ENCODE measurements around the gene JAG2. TPM values are rescaled to one million over a fixed set of nuclear protein-coding genes. Genes with fewer than 3 reads are reported as not detected.
A peak's percentile ranks its signal among the peaks of the same experiment; 100 is the strongest.

The JAG2 gene
- total RNA-seq, 1 experiment from 2014 or later = 85.9 TPM

DNA sequence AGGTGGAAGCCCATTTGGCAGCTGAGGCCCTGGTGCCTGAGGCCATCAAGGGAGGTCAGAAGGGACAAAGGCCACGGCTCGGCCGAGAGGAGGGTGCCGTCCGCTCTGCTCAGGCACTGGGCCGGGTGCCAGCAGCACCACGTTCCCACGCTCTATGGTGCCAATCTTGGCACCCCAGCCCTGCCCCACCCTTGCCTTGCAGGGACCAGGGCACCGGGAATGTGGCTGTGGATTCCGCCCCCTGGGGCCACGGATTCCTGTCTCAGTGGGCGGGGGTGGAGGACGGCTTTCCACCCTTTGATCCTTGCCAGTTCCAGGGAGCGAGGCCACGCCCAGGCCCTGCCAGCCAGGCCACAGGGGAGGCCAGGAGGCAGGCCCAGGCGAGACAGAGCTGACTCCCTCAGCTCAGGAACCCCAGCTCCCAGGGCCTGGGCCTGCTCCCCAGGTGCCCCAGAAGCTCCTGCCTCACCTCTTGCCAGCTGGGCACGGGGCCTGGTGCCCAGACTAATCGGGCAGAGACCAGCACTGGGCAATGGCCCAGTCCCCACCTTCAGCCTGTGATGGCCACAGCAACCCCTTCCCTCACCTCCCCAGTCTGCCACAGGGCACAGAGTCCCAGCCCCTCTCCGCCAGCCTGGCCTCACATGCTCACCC lies 76.9 kb downstream of the JAG2 start:
- H3K79me2 ChIP-seq (ENCODE audit: insufficient read depth, low read length) = peaks cover 9% of the 10 kb centered on the region; the same call in 1 of the 2 replicates
- no peaks in the 10 kb centered on the region for H3K9me2 ChIP-seq (ENCODE audit: insufficient read depth)
- DNase-seq (ENCODE audit: low read depth, low spot score) = peak; percentile 77
- intact Hi-C loops (cut with micrococcal nuclease) = loop anchor here (2.0 to 5.0 kb wide), 2 partner anchors 75 to 91 kb away; partner anchors contain the start of gene NUDT14
- TF ChIP-seq JUND (IDR thresholded peaks at IDR 0.05) (no peak), ZFX (IDR thresholded peaks at IDR 0.05) (peak; percentile 56), ELF1 (IDR thresholded peaks at IDR 0.05; ENCODE audit: borderline replicate concordance, low read depth) (no peak), YY1 (IDR thresholded peaks at IDR 0.05; ENCODE audit: extremely low read depth, insufficient replicate concordance, low read depth, low read length) (peak; percentile 65), ZNF274 (IDR thresholded peaks at IDR 0.05; ENCODE audit: low read depth, low read length) (no peak), POLR2A (IDR thresholded peaks at IDR 0.05; ENCODE audit: borderline replicate concordance, extremely low read depth, insufficient read depth, insufficient read length) (no peak), SP1 (IDR thresholded peaks at IDR 0.05; ENCODE audit: low read depth) (no peak), RAD21 (IDR thresholded peaks at IDR 0.05; ENCODE audit: low read depth) (no peak), EZH2 (IDR thresholded peaks at IDR 0.05) (no peak), POLR2AphosphoS5 (IDR thresholded peaks at IDR 0.05; ENCODE audit: low read depth, low read length) (peak; percentile 72), REST (IDR thresholded peaks at IDR 0.05; ENCODE audit: low read depth) (no peak), TCF7L2 (IDR thresholded peaks at IDR 0.05; ENCODE audit: borderline replicate concordance, extremely low read depth, insufficient read depth, insufficient read length) (peak; percentile 99), CEBPB (IDR thresholded peaks at IDR 0.05; ENCODE audit: low read depth) (no peak), FOSL1 (IDR thresholded peaks at IDR 0.05; ENCODE audit: low read depth) (no peak)
- TF ChIP-seq, protein P1, sequence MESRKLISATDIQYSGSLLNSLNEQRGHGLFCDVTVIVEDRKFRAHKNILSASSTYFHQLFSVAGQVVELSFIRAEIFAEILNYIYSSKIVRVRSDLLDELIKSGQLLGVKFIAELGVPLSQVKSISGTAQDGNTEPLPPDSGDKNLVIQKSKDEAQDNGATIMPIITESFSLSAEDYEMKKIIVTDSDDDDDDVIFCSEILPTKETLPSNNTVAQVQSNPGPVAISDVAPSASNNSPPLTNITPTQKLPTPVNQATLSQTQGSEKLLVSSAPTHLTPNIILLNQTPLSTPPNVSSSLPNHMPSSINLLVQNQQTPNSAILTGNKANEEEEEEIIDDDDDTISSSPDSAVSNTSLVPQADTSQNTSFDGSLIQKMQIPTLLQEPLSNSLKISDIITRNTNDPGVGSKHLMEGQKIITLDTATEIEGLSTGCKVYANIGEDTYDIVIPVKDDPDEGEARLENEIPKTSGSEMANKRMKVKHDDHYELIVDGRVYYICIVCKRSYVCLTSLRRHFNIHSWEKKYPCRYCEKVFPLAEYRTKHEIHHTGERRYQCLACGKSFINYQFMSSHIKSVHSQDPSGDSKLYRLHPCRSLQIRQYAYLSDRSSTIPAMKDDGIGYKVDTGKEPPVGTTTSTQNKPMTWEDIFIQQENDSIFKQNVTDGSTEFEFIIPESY (IDR thresholded peaks at IDR 0.05; ENCODE audit: extremely low read depth, insufficient replicate concordance, low read length) = peak; percentile 68
- TF ChIP-seq, protein P2, sequence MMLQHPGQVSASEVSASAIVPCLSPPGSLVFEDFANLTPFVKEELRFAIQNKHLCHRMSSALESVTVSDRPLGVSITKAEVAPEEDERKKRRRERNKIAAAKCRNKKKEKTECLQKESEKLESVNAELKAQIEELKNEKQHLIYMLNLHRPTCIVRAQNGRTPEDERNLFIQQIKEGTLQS (IDR thresholded peaks at IDR 0.05) = no peak
- H3K9ac ChIP-seq (ENCODE audit: low read length) = peak overlapping the region; percentile 95
- peaks cover 64 to 84% of the 10 kb centered on the region in 2 experiments for H3K4me1 ChIP-seq (ENCODE audit: control insufficient read depth in 1 of 2, insufficient read depth in 2 of 2, low read length in 2 of 2)
- no peak overlapping the region for H2AFZ ChIP-seq (ENCODE audit: low read depth, low read length, poor library complexity, severe bottlenecking)
- H3K27me3 ChIP-seq (ENCODE audit: insufficient read depth, low read length) = no peaks in the 10 kb centered on the region
- RAD21 ChIA-PET (ENCODE audit: low non-redundant PET in 1 of 2, low total read pairs in 2 of 2, uncharacterized antibody in 2 of 2, unreplicated experiment in 2 of 2) = interaction anchor here in 1 of 2 experiments (0.6 kb wide), 1 partner anchor 428 kb away, joined by 3 read pairs; no protein-coding TSS in a partner anchor
- CTCF ChIA-PET = interaction anchor here (0.7 to 1.6 kb wide), 12 partner anchors 24 to 426 kb away, joined by 3 to 10 read pairs (median 4); partner anchors contain the start of genes BRF1 and PACS2
- BruUV-seq (replicated peaks) = no TSS peak
- H3K4me2 ChIP-seq (ENCODE audit: low read length) = peak overlapping the region; percentile 86
- no peaks in the 10 kb centered on the region for H3K36me3 ChIP-seq (ENCODE audit: control insufficient read depth in 1 of 2, insufficient read depth in 2 of 2, low read length in 2 of 2)
- no peaks in the 10 kb centered on the region for H4K20me1 ChIP-seq (ENCODE audit: insufficient read depth)
- H3K4me3 ChIP-seq (replicated peaks in 1 of 2; ENCODE audit: low read depth in 1 of 2, low read length in 2 of 2) = peak overlapping the region; percentile 72 to 87
- peak; percentile 45 for ATAC-seq
- H3K27ac ChIP-seq (ENCODE audit: low read depth, low read length) = peak overlapping the region; percentile 99
- no peaks in the 10 kb centered on the region for H3K9me3 ChIP-seq (ENCODE audit: control insufficient read depth in 1 of 2, insufficient read depth in 1 of 2, low read depth in 1 of 2, low read length in 2 of 2)
- POLR2A ChIA-PET = interaction anchor here (1.2 kb wide), 1 partner anchor 77 kb away, joined by 3 read pairs; the partner anchor contains the start of gene JAG2
